GM12873 (cell line): ENCODE results near the gene NCKIPSD.

ENCODE experiments used
- CTCF ChIP-seq: IDR thresholded peaks from 2 replicates; pipeline ENCODE4 v1.5.1; 2012; ENCODE audit warnings: low read depth, mild to moderate bottlenecking, moderate library complexity, low read length, control low read depth; ENCODE audit not compliant: insufficient read depth; ENCODE audit errors: missing control alignments

Gene NCKIPSD

GRCh38 chr3:48663489-48664312 lies 22.0 kb downstream of the NCKIPSD start:
- TF ChIP-seq CTCF = peak; percentile 92

DNA sequence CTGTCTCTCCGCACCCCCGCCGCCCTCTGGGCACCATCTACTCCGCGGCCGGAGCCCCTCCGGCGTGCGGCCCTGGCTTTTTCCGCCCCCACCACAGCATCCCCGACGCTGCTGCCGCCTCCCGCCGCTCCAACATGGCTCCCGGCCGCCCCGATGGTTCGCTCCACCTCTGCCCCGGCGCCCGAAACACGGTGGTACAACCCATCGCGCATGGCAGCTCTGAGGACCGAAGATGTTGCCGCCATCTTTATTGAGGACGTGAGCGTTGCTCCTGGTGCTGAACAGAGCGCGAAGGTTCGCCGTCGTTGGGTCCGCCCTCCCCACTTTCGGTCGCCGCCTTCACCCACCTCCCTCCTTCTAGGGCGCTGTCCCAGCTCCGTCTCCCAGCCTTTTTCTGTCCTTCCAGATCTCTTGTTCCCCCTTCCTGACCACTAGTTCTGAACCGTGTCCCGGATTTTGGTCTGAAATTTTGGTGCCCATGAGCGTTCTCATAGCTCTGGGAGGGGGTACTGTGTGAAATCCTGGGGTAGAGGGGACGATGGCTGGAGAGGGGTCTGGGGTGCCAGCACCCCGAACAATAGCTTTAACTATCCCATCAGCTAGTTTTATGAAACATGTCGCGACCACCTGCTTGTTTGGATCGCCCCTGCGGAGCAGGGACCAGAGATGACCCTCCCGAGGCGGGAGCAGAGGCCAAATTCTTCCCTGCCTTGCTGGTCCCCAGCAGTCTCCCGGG lies 22.8 kb downstream of the NCKIPSD start, which contains the start of gene CELSR3:
Gene CELSR3, minus strand, starts transcription at position 134 of the 736 bp plus-strand sequence. CDS start 252 bp downstream, outside the sequence.
- TF ChIP-seq CTCF = no peak

DNA sequence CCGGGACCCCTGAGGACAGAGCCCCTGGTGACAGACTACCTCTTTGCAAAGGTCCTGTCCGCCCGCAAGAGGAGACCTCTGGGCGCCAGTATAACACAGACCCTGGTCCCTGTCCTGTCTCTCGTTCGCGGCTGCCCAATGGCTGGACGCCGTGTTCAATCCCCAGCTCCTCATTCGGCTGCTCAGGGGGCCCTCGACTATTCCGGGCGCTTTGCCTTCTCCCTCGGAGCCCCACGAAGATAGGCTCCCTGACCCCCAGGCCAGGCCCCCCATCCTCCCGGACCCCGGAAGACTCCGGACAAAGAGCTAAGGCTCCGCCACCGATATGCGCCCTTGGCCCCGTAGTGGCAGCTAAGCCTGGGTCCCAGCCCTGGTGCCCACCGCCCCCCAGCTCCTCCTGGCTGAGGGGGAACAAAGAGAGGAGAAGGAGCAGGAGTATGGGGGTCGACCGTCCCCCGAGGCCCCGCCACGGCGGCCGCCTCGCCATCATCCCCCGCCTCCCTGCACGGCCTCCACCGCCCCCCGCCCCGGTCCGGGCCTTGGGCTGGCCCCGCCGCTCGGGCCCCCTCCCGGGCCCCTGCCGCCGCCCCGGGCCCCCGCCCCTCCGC lies 23.5 kb downstream of the NCKIPSD start:
- TF ChIP-seq CTCF = no peak

- no peak for TF ChIP-seq CTCF
These were observed 24.1 kb downstream of the NCKIPSD start for GRCh38 chr3:48661501-48662144.

GRCh38 chr3:48660800-48661400 lies 24.8 kb downstream of the NCKIPSD start:
- no peak for TF ChIP-seq CTCF

- no peak for TF ChIP-seq CTCF
These were observed 28.9 kb downstream of the NCKIPSD start for GRCh38 chr3:48656841-48657281.
